IPS-15b (cell line): ENCODE measurements around the gene ABHD5.

Experiments
- H3K27me3 ChIP-seq: one replicate; pipeline ENCODE4 v1.6.1; 2013; ENCODE audit warnings: low read length; ENCODE audit not compliant: control insufficient read depth, insufficient read depth
- H3K36me3 ChIP-seq: one replicate; pipeline ENCODE4 v1.6.1; 2013; ENCODE audit warnings: low read length; ENCODE audit not compliant: control insufficient read depth, insufficient read depth
- H3K4me1 ChIP-seq: one replicate; pipeline ENCODE4 v1.6.1; 2013; ENCODE audit warnings: mild to moderate bottlenecking, low read length; ENCODE audit not compliant: control insufficient read depth, insufficient read depth
- H3K4me3 ChIP-seq: one replicate; pipeline ENCODE4 v1.5.1; 2013; ENCODE audit warnings: low read depth, low read length
- H3K9ac ChIP-seq: one replicate; pipeline ENCODE4 v1.6.1; 2013; ENCODE audit warnings: low read depth, mild to moderate bottlenecking, low read length
- H3K9me3 ChIP-seq: one replicate; pipeline ENCODE4 v1.6.1; 2013; ENCODE audit warnings: mild to moderate bottlenecking, low read length; ENCODE audit not compliant: control insufficient read depth, insufficient read depth

The ABHD5 gene

DNA sequence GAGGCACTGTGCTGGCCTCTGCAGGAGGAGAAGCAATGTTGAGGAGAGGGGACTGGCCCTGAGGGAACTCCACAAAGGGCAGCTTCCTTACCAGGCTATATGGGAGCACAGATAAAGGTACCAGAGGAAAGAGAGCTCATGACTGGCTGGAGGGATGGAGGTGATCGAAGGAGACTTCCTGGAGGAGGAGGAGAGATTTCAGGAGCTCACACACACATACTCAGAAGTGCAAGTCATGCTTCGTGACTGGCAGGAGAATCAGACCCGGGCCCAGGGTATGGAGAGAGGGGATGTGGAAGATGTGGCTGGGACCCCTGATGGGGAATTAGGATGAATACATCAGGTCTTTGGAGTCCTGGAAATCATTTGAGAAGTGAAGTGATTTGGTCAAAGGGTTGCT is 85.4 kb downstream of the ABHD5 start:
- Histone ChIP-seq H3K36me3 (no peaks in the 10 kb centered on the region), H3K9me3 (no peaks in the 10 kb centered on the region), H3K4me3 (no peak overlapping the region), H3K27me3 (no peaks in the 10 kb centered on the region), H3K4me1 (no peaks in the 10 kb centered on the region), H3K9ac (no peak overlapping the region)

DNA sequence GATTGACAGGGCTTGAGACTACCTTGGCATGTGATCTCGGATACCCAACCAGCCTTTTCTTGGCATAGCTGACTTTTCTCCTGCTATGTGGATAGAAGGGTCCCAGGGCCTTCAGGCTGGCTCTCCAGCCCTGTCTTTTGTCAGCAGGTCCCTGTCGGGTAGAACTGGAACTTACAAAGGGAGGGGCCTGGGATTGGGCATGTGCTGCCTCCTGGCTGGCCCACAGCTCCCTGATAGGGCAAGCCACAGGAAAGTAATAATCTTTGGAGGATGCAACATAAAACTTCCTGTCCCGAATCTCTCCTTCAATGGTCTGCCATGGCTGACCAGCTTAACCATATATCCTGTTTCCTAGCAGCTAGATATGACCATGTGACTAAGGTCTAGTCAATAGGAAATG is 89.1 kb downstream of the ABHD5 start:
- no peaks in the 10 kb centered on the region for H3K36me3 ChIP-seq
- no peaks in the 10 kb centered on the region for H3K27me3 ChIP-seq
- no peaks in the 10 kb centered on the region for H3K9me3 ChIP-seq
- no peak overlapping the region for H3K4me3 ChIP-seq
- no peaks in the 10 kb centered on the region for H3K4me1 ChIP-seq
- no peak overlapping the region for H3K9ac ChIP-seq

DNA sequence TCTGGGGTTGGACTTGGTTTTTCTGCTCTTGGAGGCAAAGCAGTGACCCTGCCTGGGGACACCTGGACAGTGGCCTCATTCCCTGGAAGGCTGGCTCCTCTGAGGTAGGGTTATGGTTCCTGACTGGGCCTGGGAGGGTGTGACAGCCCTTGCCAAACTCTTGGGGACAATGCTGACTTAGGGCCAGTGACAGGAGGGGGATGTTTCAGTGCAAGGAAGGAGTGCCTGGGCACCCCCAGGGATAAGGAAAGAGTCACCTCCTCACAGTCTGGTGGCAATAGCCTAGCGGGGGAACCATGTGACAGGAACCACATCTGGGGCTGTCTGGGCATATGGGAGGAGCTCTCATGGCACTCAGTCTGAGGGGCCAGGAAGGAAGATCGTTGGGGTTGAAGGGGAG is 91.8 kb downstream of the ABHD5 start:
- H3K27me3 ChIP-seq = no peaks in the 10 kb centered on the region
- H3K9ac ChIP-seq = no peak overlapping the region
- no peaks in the 10 kb centered on the region for H3K9me3 ChIP-seq
- H3K4me3 ChIP-seq = no peak overlapping the region
- H3K4me1 ChIP-seq = no peaks in the 10 kb centered on the region
- no peaks in the 10 kb centered on the region for H3K36me3 ChIP-seq
